T-helper 17 cell (primary cell): ENCODE measurements around the gene CLSTN1. TPM values are rescaled to one million over a fixed set of nuclear protein-coding genes. Genes with fewer than 3 reads are reported as not detected.

Experiments
- ATAC-seq: fragments of 150-1000 bp; cut with Tn5 transposase; 2 replicates; pipeline ENCODE4 v1.10.0; 2021; ENCODE audit warnings: mild to moderate bottlenecking, moderate library complexity
- DNase-seq, 3 donors: peaks; one replicate each; pipeline versions ENCODE4 v3.0.0 to v3.0.0-alpha.2; 2020 to 2021
- H3K9me3 ChIP-seq: one replicate; pipeline ENCODE4 v1.7.0; 2013; ENCODE audit warnings: low read length, mild to moderate bottlenecking; ENCODE audit not compliant: control insufficient read depth, poor library complexity, severe bottlenecking
- H3K27ac Mint-ChIP-seq: one replicate; pipeline ENCODE4 v1.8.0; 2022; ENCODE audit warnings: mild to moderate bottlenecking, moderate library complexity, mixed read lengths
- H3K27me3 Mint-ChIP-seq: one replicate; pipeline ENCODE4 v1.8.0; 2022; ENCODE audit warnings: mixed read lengths
- H3K36me3 Mint-ChIP-seq: one replicate; pipeline ENCODE4 v1.8.0; 2022; ENCODE audit warnings: low read depth, mixed read lengths
- H3K4me1 Mint-ChIP-seq: one replicate; pipeline ENCODE4 v1.8.0; 2022; ENCODE audit warnings: mild to moderate bottlenecking, mixed read lengths
- H3K4me3 Mint-ChIP-seq: one replicate; pipeline ENCODE4 v1.8.0; 2022; ENCODE audit warnings: mild to moderate bottlenecking, moderate library complexity, mixed read lengths
- total RNA-seq, 4 donors: library from RNA in 2 of 4; stranded (reverse) in 2 of 4; gene quantifications; one replicate each; pipeline ENCODE4 v1.2.3 and lab custom pipeline; 2022 to 2026

Gene CLSTN1
- total RNA-seq (10 to 100 TPM; 86.3 to 91.5 TPM), total RNA-seq (lab: John Stamatoyannopoulos, UW) (134 to 161 reads per million in 2 donors)

DNA sequence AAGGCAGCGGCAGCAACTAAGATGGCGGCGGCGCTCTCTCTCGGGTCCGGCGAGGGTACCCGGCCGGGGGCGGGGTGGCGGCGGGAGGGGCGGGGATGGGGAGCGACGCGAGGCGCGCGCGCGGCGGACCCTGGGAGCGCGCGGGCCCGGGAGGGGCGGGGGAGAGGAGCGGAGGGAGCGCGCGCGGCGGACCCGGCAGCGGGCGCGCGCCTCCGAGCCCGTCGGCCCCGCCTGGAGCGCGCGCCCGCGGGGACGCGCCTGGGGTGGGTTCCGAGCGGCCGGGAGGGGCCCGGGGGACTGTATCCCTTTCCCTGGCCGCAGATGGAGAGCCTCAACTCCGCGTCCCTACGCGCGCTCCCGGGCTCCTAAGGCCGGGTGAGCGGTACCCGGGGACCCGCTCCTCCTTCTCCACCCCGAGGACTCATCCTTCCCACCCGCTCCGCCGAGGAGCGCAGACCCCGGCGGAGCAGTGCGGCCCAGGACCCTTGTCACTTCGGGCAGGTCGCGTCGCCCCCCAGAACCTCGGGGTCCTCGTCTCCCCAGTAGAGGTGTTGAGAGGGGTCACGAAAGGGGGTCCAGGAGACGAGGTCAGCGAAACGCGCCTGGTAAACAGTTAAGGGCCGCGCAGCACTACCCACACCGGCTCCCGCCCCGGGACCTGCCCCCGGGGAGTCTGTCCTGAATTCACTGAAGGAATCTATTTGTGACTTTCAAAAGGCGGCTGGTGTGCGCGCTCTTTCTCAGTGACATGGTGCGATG lies at the start of gene CLSTN1:
TSS of gene CLSTN1 (minus strand) at position 23 of the 759 bp plus-strand sequence. CDS start 232 bp downstream, outside the sequence.
- H3K27me3 Mint-ChIP-seq: no peaks in the 10 kb centered on the region
- peak within 1 kb of the TSS; percentile 95 for H3K4me3 Mint-ChIP-seq
- H3K9me3 ChIP-seq: no peaks in the 10 kb centered on the region
- peaks cover 28% of the 10 kb centered on the region for H3K4me1 Mint-ChIP-seq
- no peaks in the 10 kb centered on the region for H3K36me3 Mint-ChIP-seq
- DNase-seq (peak; percentile 82 to 87 (median 84)), ATAC-seq (peak; percentile 85)
- peak within 1 kb of the TSS; percentile 57 for H3K27ac Mint-ChIP-seq

DNA sequence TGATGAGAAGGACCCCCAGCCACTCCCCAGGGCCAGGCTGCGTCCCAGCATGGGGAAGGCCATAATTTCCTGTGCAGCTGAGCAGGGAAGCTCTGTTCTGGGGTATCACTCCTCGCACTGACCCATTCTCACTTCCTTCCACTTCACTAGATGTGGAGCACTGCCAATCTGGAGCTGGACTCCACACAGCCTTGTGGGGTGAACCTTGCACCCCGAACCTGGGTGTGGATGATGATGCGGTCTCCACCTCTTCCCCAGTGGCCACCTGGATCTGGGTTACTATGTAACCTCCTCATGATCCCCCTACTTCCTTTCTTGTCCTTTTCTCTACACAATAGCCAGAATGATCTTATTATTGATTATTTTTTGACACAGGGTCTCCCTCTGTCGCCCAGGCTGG lies 49.6 kb upstream of the CLSTN1 start:
- ATAC-seq (no peak), DNase-seq (no peak)
- Mint-ChIP-seq H3K36me3 (no peaks in the 10 kb centered on the region), H3K27me3 (no peaks in the 10 kb centered on the region), H3K4me1 (peaks cover 8% of the 10 kb centered on the region), H3K27ac (no peak overlapping the region), H3K4me3 (no peak overlapping the region)
- no peaks in the 10 kb centered on the region for H3K9me3 ChIP-seq

DNA sequence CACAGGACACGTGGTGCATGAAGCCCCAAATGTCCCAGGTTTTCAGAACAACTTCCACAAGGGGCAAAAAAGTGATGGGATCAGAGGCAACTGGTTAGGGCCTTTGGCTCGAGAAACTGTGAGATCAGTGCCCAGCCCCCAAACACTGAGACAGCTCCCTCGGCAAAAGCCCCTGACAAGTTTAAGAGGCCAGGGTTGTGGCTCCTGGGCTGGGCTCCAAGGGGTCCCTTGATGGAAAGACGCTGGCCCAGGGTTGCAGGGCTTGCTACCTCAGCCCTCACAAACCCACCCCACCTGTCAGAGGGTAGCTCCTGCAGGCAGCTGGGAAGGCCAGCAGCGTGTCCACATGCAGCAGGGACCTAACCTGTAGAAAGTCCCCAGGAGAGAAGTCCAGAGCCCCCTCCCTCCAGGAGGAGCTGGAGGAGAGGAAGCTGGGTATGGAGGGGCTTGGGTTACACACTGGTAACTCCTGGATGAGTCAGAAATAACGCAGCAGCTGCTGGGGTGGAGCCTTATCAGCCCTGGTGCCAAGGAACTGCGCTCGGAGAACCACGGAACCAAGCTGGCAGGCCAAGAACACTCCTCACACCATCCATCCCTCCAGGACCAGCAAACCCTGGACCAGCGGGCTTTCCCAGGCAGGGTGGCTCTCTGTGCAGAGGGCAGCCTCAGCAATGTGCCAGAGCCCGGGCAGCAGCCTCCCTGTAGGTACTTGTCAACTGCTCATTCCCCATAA lies 48.8 kb upstream of the CLSTN1 start:
- no peaks in the 10 kb centered on the region for H3K9me3 ChIP-seq
- no peaks in the 10 kb centered on the region for H3K36me3 Mint-ChIP-seq
- H3K27ac Mint-ChIP-seq: no peak overlapping the region
- no peak overlapping the region for H3K4me3 Mint-ChIP-seq
- H3K4me1 Mint-ChIP-seq: peaks cover 8% of the 10 kb centered on the region
- no peaks in the 10 kb centered on the region for H3K27me3 Mint-ChIP-seq
- ATAC-seq (no peak), DNase-seq (no peak)

DNA sequence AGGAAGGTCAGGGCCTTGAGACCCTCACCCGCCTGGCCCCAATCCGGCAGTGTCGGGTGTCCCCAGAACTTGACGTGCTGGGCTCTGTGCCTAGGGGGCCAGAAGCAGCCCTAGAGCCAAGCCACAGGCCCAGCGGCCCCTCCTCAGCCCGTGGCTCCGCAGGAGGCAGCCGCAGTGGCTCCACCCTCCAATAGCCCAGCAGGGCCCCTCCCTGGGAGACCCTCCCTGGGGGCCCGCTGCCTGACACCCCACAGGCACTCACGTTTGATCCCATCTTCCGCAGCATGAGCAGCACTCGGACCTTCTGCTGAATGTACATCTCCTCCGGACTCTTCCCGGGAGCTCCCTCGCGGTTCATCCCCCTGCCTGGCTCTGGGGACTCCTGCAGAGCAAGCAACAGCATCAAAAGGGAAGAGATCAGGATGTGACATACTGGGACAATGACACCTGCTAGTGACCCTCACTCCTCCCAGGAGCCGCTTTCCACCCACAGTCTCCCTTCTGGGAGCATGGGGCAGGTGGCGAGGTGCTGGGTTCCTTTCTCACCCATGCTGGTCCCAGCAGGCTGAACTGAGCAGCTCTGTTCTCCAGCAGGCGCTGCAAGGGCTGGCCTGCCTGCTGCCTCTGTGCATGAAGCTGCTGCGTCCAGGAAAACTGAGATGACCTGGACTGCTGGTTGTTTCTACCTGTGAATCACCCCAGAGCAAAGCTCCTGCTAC lies 48.1 kb upstream of the CLSTN1 start:
- no peaks in the 10 kb centered on the region for H3K36me3 Mint-ChIP-seq
- H3K27me3 Mint-ChIP-seq: no peaks in the 10 kb centered on the region
- no peak overlapping the region for H3K4me3 Mint-ChIP-seq

DNA sequence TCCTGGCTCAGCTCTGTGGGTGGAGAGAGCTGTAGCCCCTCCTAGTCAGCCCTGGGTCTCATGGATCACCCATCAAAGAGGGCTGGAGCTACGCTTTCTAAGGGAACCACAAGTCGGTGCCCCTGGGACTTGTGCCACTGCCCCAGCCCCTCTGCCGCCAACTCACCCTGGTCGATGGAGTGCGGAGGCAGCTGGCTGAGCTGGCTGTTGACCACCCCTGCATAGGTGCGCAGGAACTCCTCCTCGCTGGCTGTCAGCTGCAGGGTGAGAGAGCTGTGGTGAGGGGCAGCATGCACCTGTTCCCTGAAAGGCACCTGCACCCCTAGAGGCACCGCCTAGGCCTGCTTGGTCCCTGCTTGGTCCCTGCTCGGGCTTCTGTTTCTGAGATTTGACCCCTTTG lies 47.3 kb upstream of the CLSTN1 start:
- DNase-seq (no peak), ATAC-seq (no peak)
- no peak overlapping the region for H3K4me3 Mint-ChIP-seq
- no peak overlapping the region for H3K27ac Mint-ChIP-seq
- H3K4me1 Mint-ChIP-seq: peaks cover 14% of the 10 kb centered on the region
- no peaks in the 10 kb centered on the region for H3K27me3 Mint-ChIP-seq
- H3K36me3 Mint-ChIP-seq: no peaks in the 10 kb centered on the region
- H3K9me3 ChIP-seq: no peaks in the 10 kb centered on the region

More for the DNA sequence above, 48.1 kb upstream of the CLSTN1 start:
- peaks cover 11% of the 10 kb centered on the region for H3K4me1 Mint-ChIP-seq
- no peaks in the 10 kb centered on the region for H3K9me3 ChIP-seq
- no peak overlapping the region for H3K27ac Mint-ChIP-seq
- DNase-seq (no peak), ATAC-seq (no peak)

DNA sequence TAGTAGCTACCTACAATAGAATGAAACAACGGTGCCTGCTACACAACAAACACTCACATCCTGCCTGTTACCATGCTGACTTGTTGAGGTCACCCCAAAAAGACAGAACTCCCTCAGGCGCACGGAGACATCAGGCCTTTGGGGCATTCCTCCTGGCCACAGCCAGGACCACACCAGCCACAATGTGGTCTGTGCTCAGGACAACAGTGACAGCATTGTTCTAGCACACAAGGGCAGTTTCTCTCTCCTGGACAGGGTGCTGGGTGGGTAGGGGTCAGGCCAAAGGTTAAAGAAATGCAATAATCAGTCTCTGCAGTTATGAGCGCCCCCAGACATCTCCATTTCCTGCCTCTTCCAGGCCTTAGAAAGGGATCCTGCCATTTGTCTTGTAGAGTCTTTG lies 46.8 kb upstream of the CLSTN1 start:
- peaks cover 14% of the 10 kb centered on the region for H3K4me1 Mint-ChIP-seq
- ATAC-seq (no peak), DNase-seq (no peak)
- H3K9me3 ChIP-seq: no peaks in the 10 kb centered on the region
- H3K27ac Mint-ChIP-seq: no peak overlapping the region
- H3K4me3 Mint-ChIP-seq: no peak overlapping the region
- no peaks in the 10 kb centered on the region for H3K36me3 Mint-ChIP-seq
- no peaks in the 10 kb centered on the region for H3K27me3 Mint-ChIP-seq

DNA sequence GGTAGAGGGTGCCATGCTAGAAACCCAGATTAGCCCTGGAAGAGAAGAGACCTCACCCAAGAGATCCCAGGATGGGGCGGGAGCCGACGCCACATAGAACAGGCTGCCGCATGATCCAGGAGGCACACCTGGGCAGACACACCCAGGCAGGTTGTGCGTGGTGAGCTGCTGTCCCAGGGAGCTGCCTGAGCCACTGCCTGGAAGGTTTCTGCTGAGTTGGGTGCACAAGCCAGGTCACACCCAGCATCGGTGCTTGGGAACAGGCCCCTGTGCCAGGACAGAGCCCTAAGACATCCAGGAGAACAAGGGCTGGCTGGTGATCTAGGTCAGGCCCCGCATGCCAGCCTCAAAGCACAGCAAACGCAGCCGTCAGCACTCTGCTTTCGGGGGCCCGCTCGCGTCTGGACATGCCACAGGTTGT lies 46.1 kb upstream of the CLSTN1 start:
- no peak overlapping the region for H3K27ac Mint-ChIP-seq
- ATAC-seq: no peak
- peaks cover 10% of the 10 kb centered on the region for H3K4me1 Mint-ChIP-seq

DNA sequence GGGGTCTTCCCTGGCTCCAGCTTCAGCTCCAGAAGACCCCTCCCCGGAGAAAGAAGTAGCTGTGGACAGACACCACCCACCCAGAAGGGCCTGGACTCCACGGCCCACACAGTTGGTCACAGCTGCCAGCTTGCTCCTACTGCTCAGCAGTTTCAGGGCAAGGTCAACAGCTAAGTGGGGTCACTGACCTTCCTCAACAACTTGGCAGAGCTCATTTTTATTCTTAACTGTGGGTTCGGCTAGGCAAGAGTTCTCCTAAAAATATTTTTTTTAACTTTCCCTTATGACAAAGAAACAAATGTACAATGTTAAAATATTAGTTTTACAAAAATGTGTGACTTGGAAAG lies 44.5 kb upstream of the CLSTN1 start:
- Mint-ChIP-seq H3K27ac (peak overlapping the region; percentile 34), H3K4me3 (no peak overlapping the region), H3K4me1 (peaks cover 7% of the 10 kb centered on the region), H3K36me3 (no peaks in the 10 kb centered on the region), H3K27me3 (no peaks in the 10 kb centered on the region)
- no peak for ATAC-seq
- H3K9me3 ChIP-seq: no peaks in the 10 kb centered on the region
- DNase-seq: no peak

More for the DNA sequence above, 46.1 kb upstream of the CLSTN1 start:
- Mint-ChIP-seq H3K27me3 (no peaks in the 10 kb centered on the region), H3K36me3 (no peaks in the 10 kb centered on the region), H3K4me3 (no peak overlapping the region)
- no peak for DNase-seq
- H3K9me3 ChIP-seq: no peaks in the 10 kb centered on the region

DNA sequence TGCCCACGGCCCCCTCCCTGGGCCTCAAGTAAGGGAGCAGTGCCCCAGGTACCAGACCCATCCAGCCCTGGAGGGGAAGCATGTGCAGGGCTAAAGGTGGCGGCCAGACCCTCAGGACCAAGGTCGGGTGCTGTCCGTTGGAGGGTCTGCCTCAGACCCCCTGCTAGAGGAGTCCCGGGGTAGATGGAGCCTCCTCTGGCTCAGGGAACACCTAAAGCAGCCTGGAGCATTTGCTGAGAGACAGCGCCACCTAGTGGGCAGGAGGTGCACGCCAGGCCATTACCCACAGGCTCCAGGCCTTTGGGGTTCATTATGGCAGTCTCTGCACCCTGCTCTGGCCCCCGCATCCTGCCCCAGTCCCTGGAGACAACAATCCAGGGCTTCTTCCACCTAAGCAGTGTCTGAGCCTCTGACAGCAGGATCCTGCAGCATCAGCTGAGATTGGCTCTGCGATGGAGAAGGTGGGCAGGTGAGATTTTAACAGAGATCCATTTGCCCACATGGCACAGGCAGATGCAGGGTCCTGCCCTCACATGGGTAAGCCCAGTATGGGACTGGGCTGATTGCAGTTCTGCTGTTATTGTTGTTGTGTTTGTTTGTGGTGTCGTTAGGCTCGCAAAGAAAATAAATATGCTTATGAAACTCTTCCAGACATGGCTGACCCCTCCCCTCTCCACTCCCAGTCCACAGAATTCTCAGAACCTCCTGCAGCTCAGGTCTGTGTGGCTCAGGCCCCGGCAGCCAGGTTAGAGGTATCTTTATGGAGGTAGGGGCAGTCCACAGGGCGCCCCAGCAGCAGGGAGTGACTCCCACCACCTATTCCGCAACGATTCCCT lies 43.9 kb upstream of the CLSTN1 start:
- peaks cover 7% of the 10 kb centered on the region for H3K4me1 Mint-ChIP-seq
- peak overlapping the region; percentile 34 for H3K27ac Mint-ChIP-seq
- H3K4me3 Mint-ChIP-seq: no peak overlapping the region
- ATAC-seq (peak; percentile 97), DNase-seq (peak; percentile 75 to 90 (median 79))
- no peaks in the 10 kb centered on the region for H3K9me3 ChIP-seq
- H3K36me3 Mint-ChIP-seq: no peaks in the 10 kb centered on the region
- no peaks in the 10 kb centered on the region for H3K27me3 Mint-ChIP-seq

DNA sequence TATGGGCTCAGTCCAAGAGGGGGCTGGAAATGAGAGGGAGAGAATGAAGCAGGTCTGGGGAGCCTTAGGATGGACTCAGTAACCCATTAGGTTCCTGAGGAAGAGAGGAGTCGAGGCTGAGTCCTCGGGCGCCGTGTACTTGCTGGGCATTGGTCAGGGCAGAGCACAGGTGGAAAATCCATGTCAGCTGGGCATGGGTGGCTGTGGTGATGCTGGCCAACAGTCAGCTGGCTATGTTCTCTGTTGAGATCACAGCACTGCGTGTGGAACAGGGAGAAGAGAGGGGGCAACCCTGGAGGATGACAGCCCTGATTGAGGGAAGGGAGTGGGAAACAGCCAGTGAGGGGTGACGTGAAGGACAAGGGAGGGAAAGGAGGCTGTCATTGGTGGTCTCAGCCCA lies 43.1 kb upstream of the CLSTN1 start:
- H3K9me3 ChIP-seq: no peaks in the 10 kb centered on the region
- no peaks in the 10 kb centered on the region for H3K27me3 Mint-ChIP-seq
- H3K4me1 Mint-ChIP-seq: peaks cover 7% of the 10 kb centered on the region
- H3K4me3 Mint-ChIP-seq: peak overlapping the region; percentile 31
- DNase-seq (no peak), ATAC-seq (no peak)
- H3K36me3 Mint-ChIP-seq: no peaks in the 10 kb centered on the region
- H3K27ac Mint-ChIP-seq: peak overlapping the region; percentile 34

DNA sequence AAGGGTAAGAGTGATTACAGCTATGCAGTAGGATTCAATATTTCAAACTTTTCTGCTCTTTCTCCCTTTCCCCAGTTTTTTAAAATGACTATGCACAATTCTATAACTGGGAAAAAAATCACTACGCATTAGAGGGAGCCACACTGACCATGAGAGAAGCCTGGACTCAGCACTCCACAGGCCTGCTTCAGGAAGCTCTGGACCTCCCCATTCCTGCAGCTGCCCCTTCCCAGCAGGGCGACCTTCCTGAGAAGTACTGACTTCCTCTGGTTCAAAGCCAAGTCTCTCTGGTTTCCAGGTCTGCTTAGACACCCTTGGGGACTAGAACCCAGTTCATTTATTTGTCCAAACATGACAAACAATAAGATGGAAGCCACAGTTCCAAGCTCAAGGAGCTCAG lies 42.0 kb upstream of the CLSTN1 start:
- Mint-ChIP-seq H3K4me1 (peaks cover 7% of the 10 kb centered on the region), H3K27me3 (no peaks in the 10 kb centered on the region), H3K4me3 (no peak overlapping the region), H3K36me3 (no peaks in the 10 kb centered on the region), H3K27ac (peak overlapping the region; percentile 34)
- no peak for ATAC-seq
- no peak for DNase-seq
- H3K9me3 ChIP-seq: no peaks in the 10 kb centered on the region

DNA sequence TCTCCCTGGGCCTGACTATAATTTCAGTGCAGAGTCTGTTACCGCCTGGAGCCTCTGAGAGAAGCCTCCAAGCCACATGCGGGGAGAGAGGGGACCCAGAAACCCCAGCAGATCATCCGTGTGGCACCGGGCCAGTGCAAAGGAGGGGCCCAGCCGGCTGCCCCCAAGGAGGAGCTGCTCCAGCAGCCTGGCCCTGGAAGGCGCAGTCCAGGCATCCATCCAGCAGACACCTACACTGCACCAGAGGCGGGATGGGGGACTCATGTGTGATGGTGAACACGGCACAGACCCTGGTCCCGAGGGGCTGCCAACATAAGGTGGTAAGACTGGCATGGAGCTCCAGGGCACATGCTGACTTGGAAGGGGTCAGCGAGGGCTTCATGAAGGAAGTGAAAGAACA lies 39.6 kb upstream of the CLSTN1 start:
- Mint-ChIP-seq H3K27ac (peak overlapping the region; percentile 65), H3K27me3 (no peaks in the 10 kb centered on the region), H3K4me3 (no peak overlapping the region), H3K4me1 (peaks cover 7% of the 10 kb centered on the region), H3K36me3 (no peaks in the 10 kb centered on the region)
- no peaks in the 10 kb centered on the region for H3K9me3 ChIP-seq
- no peak for DNase-seq
- ATAC-seq: no peak
